ENCODE results near the gene ZMIZ1.

Gene ZMIZ1

GRCh38 chr10:79254333-79255006 is 185.7 kb downstream of the ZMIZ1 start:
- no peak for DNase-seq

- no peak for DNase-seq
These were observed 186.3 kb downstream of the ZMIZ1 start for GRCh38 chr10:79255007-79255507.

DNA sequence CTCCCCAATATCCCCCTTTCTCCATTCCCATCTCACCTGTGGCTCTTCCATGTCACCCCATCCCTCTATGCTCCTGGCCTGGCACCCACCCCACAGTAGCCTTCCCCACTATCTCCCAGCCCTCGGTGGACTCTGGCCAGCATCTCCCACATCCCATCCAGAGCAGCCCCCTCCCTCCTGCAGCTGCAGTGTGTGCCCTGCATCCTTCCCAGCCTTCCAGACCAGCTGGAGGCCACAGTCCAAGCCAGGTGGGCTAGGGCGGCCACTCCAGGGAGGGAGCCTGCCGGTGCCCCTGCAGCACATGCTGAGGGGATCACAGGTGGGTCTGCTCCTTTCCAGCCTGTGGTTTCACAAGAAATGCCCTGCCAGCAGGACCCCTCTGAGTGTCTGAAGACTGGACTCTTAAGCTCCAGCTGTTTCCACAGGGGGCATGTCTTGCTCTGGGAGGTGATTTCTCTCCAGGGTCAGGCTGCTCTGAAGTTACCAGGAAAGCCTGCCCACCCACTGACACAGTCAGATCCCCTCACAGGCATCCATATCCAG is 187.6 kb downstream of the ZMIZ1 start:
- DNase-seq: no peak

DNA sequence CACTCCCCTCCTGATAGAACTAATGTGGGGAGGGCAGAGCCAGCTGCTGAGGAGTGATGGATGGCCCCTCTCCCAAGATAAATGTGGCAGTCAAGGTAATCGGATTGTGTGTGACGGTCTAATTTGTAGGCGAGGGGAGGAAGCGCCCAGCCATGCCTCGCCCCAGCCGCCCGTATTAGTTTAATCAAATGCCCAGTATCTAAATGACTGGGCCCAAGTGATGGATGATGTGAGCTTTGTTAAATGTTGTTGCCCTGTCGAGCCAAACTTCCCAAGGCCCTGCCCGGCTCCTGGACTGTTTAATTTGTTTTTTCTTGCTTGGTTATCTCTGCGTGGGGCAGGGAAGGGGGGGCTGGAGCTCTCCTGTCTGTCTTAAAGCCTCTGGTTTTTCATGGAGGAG is 190.1 kb downstream of the ZMIZ1 start:
- DNase-seq: no peak

DNA sequence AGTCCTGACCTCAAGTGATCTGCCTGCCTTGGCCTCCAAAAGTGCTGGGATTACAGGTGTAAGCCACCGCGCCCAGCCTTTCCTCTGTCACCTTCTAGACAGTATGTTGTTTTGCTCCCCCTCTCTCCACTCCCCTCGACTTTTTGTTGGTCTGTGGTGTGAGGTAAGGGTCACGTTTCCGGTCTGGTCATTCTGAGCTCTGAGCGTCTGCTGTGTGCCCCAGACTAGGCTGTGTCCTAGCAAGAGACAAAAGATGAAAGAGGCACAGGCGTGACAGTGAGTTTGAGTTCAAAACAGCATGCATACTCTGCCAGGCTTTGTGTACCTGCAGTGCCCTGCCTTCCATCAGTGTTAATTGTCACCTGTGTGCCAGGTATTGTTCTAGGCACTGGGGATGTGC is 191.1 kb downstream of the ZMIZ1 start:
- DNase-seq: no peak

GRCh38 chr10:79260811-79261740 is 192.3 kb downstream of the ZMIZ1 start:
- no peak for DNase-seq

DNA sequence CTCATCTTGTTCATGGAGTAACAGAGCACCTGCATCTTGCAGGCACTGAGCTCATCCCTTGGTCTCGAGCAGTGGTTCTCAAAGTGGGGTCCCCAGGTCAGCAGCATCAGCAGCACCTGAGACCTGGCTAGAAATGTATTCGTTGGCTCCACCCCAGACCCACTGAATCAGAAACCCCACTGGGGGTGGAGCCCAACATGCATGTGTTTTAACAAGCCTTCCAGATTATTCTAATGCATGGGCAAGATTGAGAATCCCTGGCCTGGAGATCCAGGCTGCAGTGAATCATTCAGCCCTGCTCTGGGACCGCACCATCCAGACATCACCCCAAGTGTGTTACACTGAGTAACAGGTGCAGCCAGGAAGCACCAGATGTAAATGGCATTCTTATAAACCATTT is 193.4 kb downstream of the ZMIZ1 start:
- no peak for DNase-seq

DNA sequence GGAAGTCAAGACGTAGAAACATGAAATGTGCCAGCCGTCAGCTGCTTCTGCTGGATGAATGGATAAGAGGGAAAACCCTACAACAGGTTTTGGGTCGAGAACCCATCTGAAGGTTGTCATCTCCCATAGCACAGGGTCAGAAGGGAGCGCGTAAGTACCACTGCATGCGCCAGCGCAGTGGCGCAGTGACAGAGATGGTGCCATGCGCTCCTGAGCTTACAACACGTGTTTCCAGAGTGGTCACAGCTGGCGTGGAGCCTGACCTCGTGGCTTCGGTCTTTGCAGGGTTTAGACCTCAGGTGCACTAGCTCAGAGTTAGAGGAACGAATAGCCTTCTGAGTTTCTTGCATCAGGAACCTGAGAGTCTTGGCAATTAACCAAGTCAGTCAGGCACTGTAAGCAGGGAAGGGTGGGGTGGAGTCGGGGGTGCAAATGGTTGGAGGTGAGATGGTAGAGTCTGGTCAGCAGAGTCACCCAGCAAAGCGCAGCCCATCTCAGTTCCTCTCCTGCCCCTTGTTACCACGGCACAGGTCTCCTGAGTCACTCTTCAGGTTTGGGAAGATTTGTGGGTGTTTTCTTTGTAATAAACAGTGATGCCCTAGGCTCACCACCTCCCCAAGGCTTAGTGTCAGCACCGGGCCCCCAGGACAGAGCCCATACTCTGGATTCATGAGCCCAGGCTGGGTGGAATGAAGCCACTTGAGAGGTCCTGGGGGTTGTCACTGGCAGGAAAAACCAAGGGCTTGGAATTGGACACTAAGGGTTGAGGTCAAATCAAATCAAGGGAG is 194.4 kb downstream of the ZMIZ1 start:
- DNase-seq: no peak

DNA sequence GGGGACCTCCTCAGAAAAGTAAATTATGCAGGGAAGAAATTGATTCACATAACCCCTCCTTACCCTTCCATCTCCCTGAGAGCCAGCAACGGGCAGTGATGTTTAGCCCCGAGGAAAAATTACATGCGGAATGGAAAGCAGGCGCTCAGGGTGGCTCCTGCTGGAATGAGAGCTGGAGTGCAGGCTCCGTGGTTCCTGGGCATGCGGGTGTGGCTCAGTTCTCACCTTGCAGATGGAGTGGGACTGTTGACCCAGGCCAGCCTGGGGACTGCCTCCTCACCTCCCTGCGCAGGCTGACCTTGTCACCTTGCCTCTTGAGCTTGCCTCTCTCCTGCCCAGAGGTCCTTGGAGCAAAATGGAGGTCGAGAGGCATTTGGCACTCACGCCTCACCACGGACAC is 195.2 kb downstream of the ZMIZ1 start:
- DNase-seq: no peak

DNA sequence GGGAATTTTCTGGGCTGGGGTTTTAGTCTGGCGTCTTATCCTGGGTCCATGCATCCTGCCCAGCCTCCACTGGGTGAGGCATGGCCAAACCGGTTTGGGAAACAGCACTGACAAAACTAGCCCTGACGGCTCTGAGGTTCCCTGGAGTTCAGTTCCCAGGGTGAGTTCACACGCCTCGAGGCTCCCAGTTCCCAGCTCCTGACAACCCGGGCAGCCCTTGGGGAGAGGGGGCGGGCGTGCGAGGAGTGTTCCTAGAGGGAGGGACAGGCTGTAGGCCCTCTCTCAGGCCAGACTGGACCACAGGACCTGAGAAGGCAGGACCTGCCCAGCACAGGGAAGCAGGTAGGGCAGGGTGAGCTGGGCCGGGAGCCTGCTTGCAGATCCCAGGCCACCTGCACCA is 196.2 kb downstream of the ZMIZ1 start:
- no peak for DNase-seq

DNA sequence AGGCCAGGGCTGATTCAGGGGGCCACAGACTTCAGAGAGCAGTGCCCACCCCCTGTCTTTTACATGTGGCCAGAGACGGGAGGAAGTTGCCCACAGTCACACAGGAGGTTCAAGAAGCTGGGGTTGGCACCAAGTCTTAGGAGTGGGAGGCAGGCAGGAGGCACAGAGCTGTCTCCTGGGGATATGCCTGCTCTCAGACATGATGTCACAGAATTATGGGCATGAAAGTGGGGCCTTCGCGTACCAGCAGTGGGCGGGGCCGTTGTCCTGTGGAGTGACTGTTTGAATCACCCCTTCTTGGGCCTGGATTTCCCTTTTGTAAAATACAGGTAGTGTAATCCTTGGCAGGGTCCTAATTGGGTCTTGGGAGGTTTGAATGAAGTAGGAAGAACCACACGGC is 197.3 kb downstream of the ZMIZ1 start:
- peak; percentile 43 to 61 for DNase-seq

- peak; percentile 87 to 91 for DNase-seq
These were observed 198.0 kb downstream of the ZMIZ1 start for GRCh38 chr10:79266543-79267312.

- no peak for DNase-seq
These were observed 198.7 kb downstream of the ZMIZ1 start for GRCh38 chr10:79267499-79267898.

DNA sequence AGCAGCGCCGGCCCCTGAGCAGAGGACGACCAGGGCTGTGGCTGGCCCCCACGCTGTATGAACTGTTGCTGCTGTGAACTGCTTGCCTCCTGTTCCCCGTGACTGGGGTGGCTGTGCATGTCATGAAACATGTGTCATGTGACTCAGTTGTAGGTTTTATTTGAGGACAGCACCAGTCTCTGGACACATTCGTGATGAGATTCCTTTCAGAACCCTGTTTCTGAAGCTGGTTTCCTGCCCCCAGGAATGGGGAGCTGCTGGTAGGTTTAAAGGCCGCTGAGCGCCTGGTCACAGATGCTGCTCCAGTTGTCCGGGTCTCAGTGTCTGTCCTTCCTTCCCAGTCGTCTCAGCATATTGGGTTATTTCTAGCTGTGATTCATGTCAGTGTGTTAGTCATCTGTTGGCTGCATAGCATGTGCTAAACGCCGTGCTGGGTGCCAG is 199.4 kb downstream of the ZMIZ1 start:
- peak in 1 of 2 donors; percentile 49 for DNase-seq

DNA sequence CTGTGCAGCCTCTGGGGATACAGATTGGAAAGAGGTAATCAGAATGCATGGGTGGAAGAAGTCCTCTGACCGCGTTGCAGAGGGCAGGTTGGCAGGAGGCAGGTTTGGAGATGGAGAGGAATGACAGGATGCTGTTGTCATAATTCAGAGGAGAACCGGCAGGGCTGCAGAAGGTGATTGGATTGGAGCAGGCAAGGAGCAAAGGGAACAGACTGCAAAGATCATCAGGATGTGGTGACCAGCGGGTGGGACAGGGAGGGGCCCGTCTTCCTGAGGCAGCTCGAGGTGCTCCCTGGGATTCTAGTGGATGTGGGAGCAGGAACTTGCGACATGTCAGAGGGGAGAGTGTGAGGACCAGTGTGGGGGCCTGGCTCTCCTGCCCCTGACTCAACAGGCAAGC is 200.0 kb downstream of the ZMIZ1 start:
- DNase-seq: no peak

DNA sequence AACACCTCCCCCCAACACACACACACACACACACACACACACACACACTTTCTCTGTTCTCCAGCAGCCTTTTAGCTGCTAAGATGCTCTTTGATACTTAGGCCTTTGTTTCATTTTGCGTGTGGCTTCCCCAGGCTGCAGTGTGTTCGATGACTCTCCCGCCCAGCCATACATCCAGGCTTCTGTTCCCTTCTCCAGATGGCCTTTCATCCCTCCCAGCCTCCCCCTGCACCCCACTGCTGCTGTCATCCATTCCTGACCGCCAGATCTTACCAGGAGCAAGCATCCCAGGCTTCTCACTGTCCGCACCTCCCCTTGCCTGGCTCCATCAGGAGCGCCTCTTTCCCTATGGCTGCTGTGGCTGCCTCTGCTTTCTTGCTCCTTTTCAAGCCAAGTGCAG is 200.7 kb downstream of the ZMIZ1 start:
- DNase-seq: no peak

DNA sequence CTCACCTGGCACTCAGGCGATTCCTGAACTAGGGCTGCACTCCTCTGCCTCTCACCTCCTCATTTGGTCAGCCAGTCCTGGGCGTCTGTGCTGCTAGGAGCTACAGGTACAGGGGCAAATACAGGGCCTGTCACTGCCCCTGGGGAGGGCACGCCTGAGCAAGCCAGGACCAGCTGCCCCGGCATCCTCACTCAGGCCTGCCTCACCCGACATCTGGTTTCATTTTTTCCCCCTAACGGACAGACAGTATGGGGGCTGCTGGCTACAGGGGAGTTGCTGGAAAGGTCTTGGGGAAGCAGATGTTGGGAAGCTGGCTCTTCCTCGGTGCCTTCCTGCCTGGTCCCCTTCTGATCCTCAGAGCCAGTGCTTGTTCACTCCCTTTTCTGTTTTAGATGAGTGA is 201.2 kb downstream of the ZMIZ1 start:
- no peak for DNase-seq

DNA sequence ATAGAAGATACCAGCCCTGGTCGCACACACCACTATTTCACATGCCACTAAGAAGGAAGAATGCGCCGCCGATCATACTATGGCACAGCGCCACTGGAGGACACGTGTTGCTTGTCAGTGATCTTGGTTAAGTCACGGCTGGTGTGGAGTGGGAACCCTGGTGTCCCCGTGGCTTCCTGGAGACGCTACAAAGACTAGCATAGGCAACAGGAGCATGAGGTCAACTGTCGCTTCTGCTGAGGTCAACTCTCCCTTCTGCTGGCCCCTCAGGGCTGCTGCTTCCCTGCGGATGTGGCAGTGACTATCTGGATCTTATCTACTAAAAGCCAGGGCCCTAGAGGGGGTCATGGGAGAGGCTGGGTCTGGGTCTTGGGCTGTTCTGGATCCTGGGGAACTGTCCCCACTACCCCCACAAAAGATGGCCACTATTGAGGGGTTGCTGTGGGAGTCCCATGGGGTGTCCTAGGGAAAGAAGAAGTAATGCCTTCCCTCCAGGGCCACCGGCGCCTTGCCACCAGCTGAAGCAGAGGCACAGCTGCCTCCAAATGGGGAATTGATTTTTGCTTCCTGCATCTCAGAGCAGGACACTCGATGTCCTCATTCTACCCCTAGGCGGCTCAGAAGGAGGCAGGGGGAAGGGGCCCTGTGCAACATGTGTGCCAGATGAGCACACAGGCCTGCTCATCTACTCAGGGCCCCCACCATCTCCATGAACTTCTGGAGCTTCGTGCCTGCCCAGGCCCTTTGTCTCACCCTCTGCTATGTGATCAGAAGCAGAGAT is 201.9 kb downstream of the ZMIZ1 start:
- DNase-seq: peak; percentile 73 to 75

DNA sequence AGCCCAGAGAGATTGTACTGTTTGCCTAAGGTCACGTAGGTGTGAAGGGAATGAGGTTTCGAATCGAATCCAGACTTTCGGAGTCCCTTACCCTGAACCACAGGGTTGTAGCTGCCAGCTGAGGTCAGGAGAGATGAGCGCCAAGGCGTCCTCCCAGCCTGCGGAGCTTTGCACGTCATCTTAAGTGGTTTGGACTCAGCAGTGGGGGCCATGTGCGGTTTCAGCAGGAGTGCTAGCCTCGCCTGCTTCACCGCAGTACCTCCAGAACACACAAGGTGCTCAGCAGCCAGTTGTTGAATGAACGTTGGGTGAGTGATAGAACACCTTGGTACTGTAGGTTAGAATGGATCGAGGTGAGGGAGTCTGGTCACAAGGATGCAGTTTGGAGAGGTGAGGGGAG is 203.6 kb downstream of the ZMIZ1 start:
- no peak for DNase-seq

GRCh38 chr10:79273604-79274003 is 204.8 kb downstream of the ZMIZ1 start:
- DNase-seq: no peak

Data from inflammatory macrophage treated with lipopolysaccharide for 1 hour (primary cell).